Caco-2 (cell line): ENCODE results near the gene RIOK2. TPM values are rescaled to one million over a fixed set of nuclear protein-coding genes. Genes with fewer than 3 reads are reported as not detected.

Experiments
- BruUV-seq: library from RNA; stranded (reverse); fragments of 400-500 nt; replicated peaks from 2 replicates; lab custom pipeline; 2021; lab: Mats Ljungman, UMichigan
- CTCF ChIA-PET: fragments of 300-600 bp; sonication (Branson Sonifier 250); formaldehyde crosslinking; loops from one replicate; lab custom pipeline; 2022; ENCODE audit warnings: antibody characterized with exemption; lab: Charles Lee
- POLR2A ChIA-PET: fragments of 300-600 bp; sonication (Branson Sonifier 250); formaldehyde crosslinking; loops from one replicate; lab custom pipeline; 2022; ENCODE audit warnings: antibody characterized with exemption; lab: Charles Lee
- DNase-seq, 2 experiments: peaks; one replicate each; pipeline versions ENCODE4 v3.0.0 to v3.0.0-alpha.2; 2020 to 2022
- H3K27me3 ChIP-seq: replicated peaks from 2 replicates; pipeline ENCODE4 v1.6.0; 2011; ENCODE audit warnings: low read length; ENCODE audit not compliant: control insufficient read depth, insufficient read depth
- H3K36me3 ChIP-seq: 2 replicates; pipeline ENCODE4 v1.5.1; 2011; ENCODE audit warnings: low read length; ENCODE audit not compliant: control insufficient read depth, insufficient read depth
- H3K4me1 ChIP-seq: fragments of 250-450 bp; sonication (Bioruptor Pico); 2 replicates; pipeline ENCODE4 v1.5.1; 2020; ENCODE audit warnings: mild to moderate bottlenecking
- H3K4me3 ChIP-seq: 2 replicates; pipeline ENCODE4 v1.5.1; 2011; ENCODE audit warnings: low read depth, mild to moderate bottlenecking, control low read depth, low read length
- H3K9me3 ChIP-seq: fragments of 250-450 bp; sonication (Bioruptor Pico); 2 replicates; pipeline ENCODE4 v1.5.1; 2020; ENCODE audit warnings: mild to moderate bottlenecking, moderate library complexity
- H3K27ac Mint-ChIP-seq: one replicate; pipeline ENCODE4 v1.8.0; 2022; ENCODE audit warnings: mixed read lengths; ENCODE audit not compliant: unreplicated experiment
- H3K27me3 Mint-ChIP-seq: one replicate; pipeline ENCODE4 v1.8.0; 2022; ENCODE audit warnings: mixed read lengths; ENCODE audit not compliant: insufficient read depth, unreplicated experiment
- H3K36me3 Mint-ChIP-seq: one replicate; pipeline ENCODE4 v1.8.0; 2022; ENCODE audit warnings: mild to moderate bottlenecking, mixed read lengths; ENCODE audit not compliant: insufficient read depth, unreplicated experiment
- H3K4me1 Mint-ChIP-seq: one replicate; pipeline ENCODE4 v1.8.0; 2022; ENCODE audit warnings: low read depth, mixed read lengths; ENCODE audit not compliant: unreplicated experiment
- H3K4me3 Mint-ChIP-seq: one replicate; pipeline ENCODE4 v1.8.0; 2022; ENCODE audit warnings: mild to moderate bottlenecking, moderate library complexity, mixed read lengths; ENCODE audit not compliant: unreplicated experiment
- H3K9me3 Mint-ChIP-seq: one replicate; pipeline ENCODE4 v1.8.0; 2022; ENCODE audit warnings: mixed read lengths; ENCODE audit not compliant: unreplicated experiment
- intact Hi-C: fragments of 100-400 bp; cut with micrococcal nuclease; formaldehyde crosslinking; loops from one replicate; pipeline ENCODE4 v1.10.0; 2022; ENCODE audit not compliant: unreplicated experiment
- total RNA-seq: library from RNA; stranded (reverse); gene quantifications from 2 replicates; pipeline ENCODE4 v1.2.3, GENCODE V29; 2022
- TF ChIP-seq, protein P1 (sequence below), 2 experiments: fragments of 200-600 bp in 1 of 2; IDR thresholded peaks; 1 replicate in 1 of 2; 2 replicates in 1 of 2; pipeline versions ENCODE4 v1.5.1 to v1.8.0; 2011 to 2022; ENCODE audit warnings: antibody characterized with exemption in 1 of 2, control low read depth in 1 of 2, inconsistent platforms in 1 of 2, low read depth in 1 of 2, low read length in 1 of 2, mild to moderate bottlenecking in 1 of 2, moderate library complexity in 1 of 2; ENCODE audit not compliant: insufficient read depth in 1 of 2, severe bottlenecking in 1 of 2, unreplicated experiment in 1 of 2

Gene RIOK2
- total RNA-seq, 1 experiment from 2014 or later: 36.3 TPM

DNA sequence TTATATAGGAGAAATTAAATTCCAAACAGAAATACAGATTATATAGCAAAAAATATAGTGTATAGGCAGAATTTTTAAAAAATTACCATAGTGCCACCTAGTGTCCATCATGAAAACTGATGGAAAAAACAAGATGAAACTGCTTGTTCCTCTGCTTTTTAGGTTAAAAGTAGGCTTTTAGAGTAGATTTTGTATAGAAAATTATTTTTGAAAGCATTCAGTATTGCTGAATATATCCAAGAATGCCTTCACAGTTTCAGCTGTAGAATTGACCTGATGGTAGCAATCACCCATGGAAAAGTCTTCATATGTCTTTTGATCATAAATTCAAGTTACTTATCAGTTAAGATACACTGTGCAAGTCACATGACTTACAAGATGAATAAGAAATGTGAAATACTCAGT is 19.7 kb downstream of the RIOK2 start:
- Mint-ChIP-seq H3K27me3 (no peaks in the 10 kb centered on the region), H3K27ac (no peak overlapping the region), H3K9me3 (peaks cover 8% of the 10 kb centered on the region), H3K4me3 (no peak overlapping the region), H3K4me1 (peaks cover 5% of the 10 kb centered on the region), H3K36me3 (peaks cover 37% of the 10 kb centered on the region)
- Histone ChIP-seq H3K4me3 (no peak overlapping the region), H3K9me3 (peaks cover 3% of the 10 kb centered on the region; the same call in 1 of the 2 replicates), H3K4me1 (peaks cover 14% of the 10 kb centered on the region), H3K36me3 (0 out of 2 replicates have a peak, but pooled peaks cover 2% of the 10 kb centered on the region), H3K27me3 (no peaks in the 10 kb centered on the region)
- BruUV-seq: no TSS peak
- ChIA-PET CTCF (interaction anchor here (0.8 kb wide), 1 partner anchor 21 kb away, joined by 4 read pairs; the partner anchor contains the start of gene LIX1), POLR2A (no interaction called here)
- intact Hi-C loops: loop anchor here (1.0 to 5.0 kb wide), 2 partner anchors 101 to 228 kb away; no protein-coding TSS in a partner anchor
- no peak for DNase-seq
- TF ChIP-seq, protein P1, sequence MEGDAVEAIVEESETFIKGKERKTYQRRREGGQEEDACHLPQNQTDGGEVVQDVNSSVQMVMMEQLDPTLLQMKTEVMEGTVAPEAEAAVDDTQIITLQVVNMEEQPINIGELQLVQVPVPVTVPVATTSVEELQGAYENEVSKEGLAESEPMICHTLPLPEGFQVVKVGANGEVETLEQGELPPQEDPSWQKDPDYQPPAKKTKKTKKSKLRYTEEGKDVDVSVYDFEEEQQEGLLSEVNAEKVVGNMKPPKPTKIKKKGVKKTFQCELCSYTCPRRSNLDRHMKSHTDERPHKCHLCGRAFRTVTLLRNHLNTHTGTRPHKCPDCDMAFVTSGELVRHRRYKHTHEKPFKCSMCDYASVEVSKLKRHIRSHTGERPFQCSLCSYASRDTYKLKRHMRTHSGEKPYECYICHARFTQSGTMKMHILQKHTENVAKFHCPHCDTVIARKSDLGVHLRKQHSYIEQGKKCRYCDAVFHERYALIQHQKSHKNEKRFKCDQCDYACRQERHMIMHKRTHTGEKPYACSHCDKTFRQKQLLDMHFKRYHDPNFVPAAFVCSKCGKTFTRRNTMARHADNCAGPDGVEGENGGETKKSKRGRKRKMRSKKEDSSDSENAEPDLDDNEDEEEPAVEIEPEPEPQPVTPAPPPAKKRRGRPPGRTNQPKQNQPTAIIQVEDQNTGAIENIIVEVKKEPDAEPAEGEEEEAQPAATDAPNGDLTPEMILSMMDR (IDR thresholded peaks at IDR 0.05; ENCODE audit: insufficient read depth in 1 of 2, low read depth in 1 of 2, low read length in 1 of 2, severe bottlenecking in 1 of 2, unreplicated experiment in 1 of 2): peak; percentile 53

DNA sequence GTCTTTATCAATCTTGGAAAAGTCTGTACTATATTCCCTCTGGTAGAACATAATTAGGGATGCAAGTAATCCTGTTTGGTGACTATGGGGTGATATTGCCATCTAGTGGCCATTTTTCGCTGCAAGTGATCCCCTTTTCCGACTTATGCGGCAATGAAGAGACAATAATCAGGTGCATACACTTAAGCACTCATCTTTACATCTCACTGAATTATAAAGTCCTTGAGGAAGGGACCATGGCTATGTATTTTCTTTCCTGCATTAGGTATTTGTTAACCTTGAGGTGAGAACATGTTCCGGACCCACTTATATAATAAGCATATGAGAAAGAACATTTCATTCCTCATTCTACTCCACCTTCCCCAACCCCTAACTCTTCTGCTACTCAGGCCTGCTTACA is 21.0 kb downstream of the RIOK2 start:
- peaks cover 14% of the 10 kb centered on the region for H3K9me3 ChIP-seq
- CTCF ChIA-PET: interaction anchor here (0.7 to 1.3 kb wide), 3 partner anchors 165 to 410 kb away, joined by 3 to 5 read pairs (median 3); no protein-coding TSS in a partner anchor
- H3K4me1 ChIP-seq: peaks cover 14% of the 10 kb centered on the region
- intact Hi-C loops: loop anchor here (1.0 to 5.0 kb wide), 6 partner anchors 100 to 548 kb away; no protein-coding TSS in a partner anchor
- H3K9me3 Mint-ChIP-seq: peaks cover 21% of the 10 kb centered on the region
- 0 out of 2 replicates have a peak, but pooled peaks cover 2% of the 10 kb centered on the region for H3K36me3 ChIP-seq
- DNase-seq: peak; percentile 70 to 78
- no peak overlapping the region for H3K4me3 Mint-ChIP-seq
- H3K4me3 ChIP-seq: no peak overlapping the region
- POLR2A ChIA-PET: no interaction called here
- no peak overlapping the region for H3K27ac Mint-ChIP-seq
- no peaks in the 10 kb centered on the region for H3K27me3 Mint-ChIP-seq
- TF ChIP-seq, protein P1 (IDR thresholded peaks at IDR 0.05; ENCODE audit: insufficient read depth in 1 of 2, low read depth in 1 of 2, low read length in 1 of 2, severe bottlenecking in 1 of 2, unreplicated experiment in 1 of 2): peak; percentile 85 to 89
- H3K27me3 ChIP-seq: no peaks in the 10 kb centered on the region
- peaks cover 27% of the 10 kb centered on the region for H3K36me3 Mint-ChIP-seq
- no TSS peak for BruUV-seq
- H3K4me1 Mint-ChIP-seq: peaks cover 5% of the 10 kb centered on the region

DNA sequence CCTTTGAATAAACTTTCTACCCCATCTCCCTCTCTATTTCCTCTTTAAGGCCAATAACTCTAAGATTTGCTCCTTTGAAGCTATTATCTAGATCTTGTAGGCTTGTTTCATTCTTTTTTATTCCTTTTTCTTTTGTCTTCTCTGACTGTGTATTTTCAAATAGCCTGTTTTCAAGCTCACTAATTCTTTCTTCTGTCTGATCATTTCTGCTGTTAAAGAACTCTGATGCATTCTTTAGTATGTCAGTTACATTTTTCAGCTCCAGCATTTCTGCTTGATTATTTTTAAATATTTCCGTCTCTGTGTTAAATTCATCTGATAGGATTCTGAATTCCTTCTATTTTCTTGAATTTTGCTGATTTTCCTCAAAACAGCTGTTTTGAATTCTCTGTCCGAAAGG is 25.4 kb downstream of the RIOK2 start:
- H3K4me3 Mint-ChIP-seq: no peak overlapping the region
- peaks cover 9% of the 10 kb centered on the region for H3K36me3 Mint-ChIP-seq
- H3K4me1 Mint-ChIP-seq: no peaks in the 10 kb centered on the region
- H3K4me3 ChIP-seq: no peak overlapping the region
- 0 out of 2 replicates have a peak, but pooled peaks cover 2% of the 10 kb centered on the region for H3K36me3 ChIP-seq
- H3K27ac Mint-ChIP-seq: no peak overlapping the region
- no peaks in the 10 kb centered on the region for H3K27me3 ChIP-seq
- intact Hi-C loops: no loop called here
- H3K9me3 Mint-ChIP-seq: peaks cover 42% of the 10 kb centered on the region
- TF ChIP-seq, protein P1 (IDR thresholded peaks at IDR 0.05; ENCODE audit: insufficient read depth in 1 of 2, low read depth in 1 of 2, low read length in 1 of 2, severe bottlenecking in 1 of 2, unreplicated experiment in 1 of 2): no peak
- H3K9me3 ChIP-seq: peaks cover 16% of the 10 kb centered on the region
- POLR2A ChIA-PET: no interaction called here
- CTCF ChIA-PET: no interaction called here
- DNase-seq: no peak
- H3K4me1 ChIP-seq: no peaks in the 10 kb centered on the region
- no TSS peak for BruUV-seq
- H3K27me3 Mint-ChIP-seq: no peaks in the 10 kb centered on the region
